K562 (cell line): ENCODE results near the gene CYB5D1.

Source experiments
- CHD4 ChIP-seq: fragments of 200-600 bp; sonication (generic); IDR thresholded peaks from 3 replicates; pipeline ENCODE4 v1.6.1; 2012; ENCODE audit warnings: low read depth, mild to moderate bottlenecking, mixed read lengths, low read length, inconsistent platforms; ENCODE audit not compliant: insufficient read depth, insufficient replicate concordance, poor library complexity, severe bottlenecking
- EZH2 ChIP-seq: IDR thresholded peaks from 2 replicates; pipeline ENCODE4 v1.6.1; 2012; ENCODE audit warnings: low read depth, mild to moderate bottlenecking, inconsistent platforms, low read length, borderline replicate concordance
- FOXA1 ChIP-seq: fragments of 450-650 bp; IDR thresholded peaks from 2 replicates; pipeline ENCODE4 v1.6.1; 2016; ENCODE audit warnings: mild to moderate bottlenecking, borderline replicate concordance
- HCFC1 ChIP-seq: IDR thresholded peaks from 2 replicates; pipeline ENCODE4 v1.6.1; 2012; ENCODE audit warnings: low read depth, low read length, improper control_type of control experiment
- IFI16 ChIP-seq: fragments of 250-450 bp; sonication (Bioruptor Pico); IDR thresholded peaks from 2 replicates; pipeline ENCODE4 v2.1.2; 2022; ENCODE audit warnings: mild to moderate bottlenecking, inconsistent platforms
- NFE2 ChIP-seq: IDR thresholded peaks from 2 replicates; pipeline ENCODE4 v1.6.1; 2014; ENCODE audit warnings: antibody characterized with exemption, low read depth
- NR2C1 ChIP-seq, 2 experiments: fragments of 450-650 bp; IDR thresholded peaks; 2 replicates each; pipeline ENCODE4 v1.6.1; 2017; ENCODE audit warnings: mild to moderate bottlenecking in 2 of 2, antibody characterized with exemption in 1 of 2, inconsistent platforms in 1 of 2, missing compliant biosample characterization in 1 of 2, missing genetic modification characterization in 1 of 2
- TF ChIP-seq, protein P1 (sequence below): fragments of 250-450 bp; sonication (Bioruptor Pico); IDR thresholded peaks from 2 replicates; pipeline ENCODE4 v1.5.0; 2021; ENCODE audit warnings: mild to moderate bottlenecking, borderline replicate concordance
- TF ChIP-seq, protein P2 (sequence below), 3 experiments: IDR thresholded peaks in 2 of 3; conservative IDR thresholded peaks in 1 of 3; 2 replicates each; pipeline ENCODE4 v1.5.1; 2011 to 2012; ENCODE audit warnings: low read length in 3 of 3, mild to moderate bottlenecking in 3 of 3, control low read depth in 2 of 3, improper control_type of control experiment in 1 of 3, inconsistent platforms in 1 of 3, low read depth in 1 of 3, mixed read lengths in 1 of 3, moderate library complexity in 1 of 3; ENCODE audit not compliant: insufficient read depth in 2 of 3
- TF ChIP-seq, protein P3 (sequence below): fragments of 250-450 bp; sonication (Bioruptor Pico); IDR thresholded peaks from 2 replicates; pipeline ENCODE4 v1.5.0; 2021

DNA sequence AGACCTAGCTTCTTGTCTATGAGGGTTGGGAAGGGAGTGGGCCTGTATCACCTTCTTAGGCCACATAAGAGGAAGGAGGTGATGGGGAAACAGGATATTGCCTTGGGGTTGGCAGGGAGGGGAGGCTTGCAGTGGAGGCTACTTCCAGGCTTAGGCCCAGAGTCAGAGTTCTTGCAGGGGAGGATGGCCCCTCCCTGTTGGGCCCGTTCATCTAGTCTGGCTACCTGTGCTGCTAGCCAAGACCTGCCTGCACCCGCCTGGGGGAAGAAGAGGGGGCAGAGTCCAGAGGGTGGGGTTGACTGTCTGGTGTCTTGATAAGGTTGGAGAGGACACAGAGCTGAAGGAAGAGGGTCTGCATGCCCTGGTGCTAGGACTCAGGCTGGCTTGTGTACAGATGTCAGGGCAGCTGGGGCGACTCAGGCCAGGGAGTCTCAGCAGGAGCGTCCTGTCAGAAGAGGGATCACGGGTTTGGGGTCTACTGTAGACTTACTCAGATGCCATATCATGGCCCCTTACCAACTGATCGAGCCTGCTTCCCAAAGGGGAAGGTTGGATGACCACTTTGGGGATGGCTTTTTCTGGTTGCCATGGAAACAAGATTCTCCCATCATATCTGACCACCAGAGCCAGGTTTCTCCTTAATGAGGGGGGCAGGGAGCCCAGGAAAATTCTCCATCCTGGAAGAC is 18.5 kb upstream of the CYB5D1 start:
- TF ChIP-seq, protein P1, sequence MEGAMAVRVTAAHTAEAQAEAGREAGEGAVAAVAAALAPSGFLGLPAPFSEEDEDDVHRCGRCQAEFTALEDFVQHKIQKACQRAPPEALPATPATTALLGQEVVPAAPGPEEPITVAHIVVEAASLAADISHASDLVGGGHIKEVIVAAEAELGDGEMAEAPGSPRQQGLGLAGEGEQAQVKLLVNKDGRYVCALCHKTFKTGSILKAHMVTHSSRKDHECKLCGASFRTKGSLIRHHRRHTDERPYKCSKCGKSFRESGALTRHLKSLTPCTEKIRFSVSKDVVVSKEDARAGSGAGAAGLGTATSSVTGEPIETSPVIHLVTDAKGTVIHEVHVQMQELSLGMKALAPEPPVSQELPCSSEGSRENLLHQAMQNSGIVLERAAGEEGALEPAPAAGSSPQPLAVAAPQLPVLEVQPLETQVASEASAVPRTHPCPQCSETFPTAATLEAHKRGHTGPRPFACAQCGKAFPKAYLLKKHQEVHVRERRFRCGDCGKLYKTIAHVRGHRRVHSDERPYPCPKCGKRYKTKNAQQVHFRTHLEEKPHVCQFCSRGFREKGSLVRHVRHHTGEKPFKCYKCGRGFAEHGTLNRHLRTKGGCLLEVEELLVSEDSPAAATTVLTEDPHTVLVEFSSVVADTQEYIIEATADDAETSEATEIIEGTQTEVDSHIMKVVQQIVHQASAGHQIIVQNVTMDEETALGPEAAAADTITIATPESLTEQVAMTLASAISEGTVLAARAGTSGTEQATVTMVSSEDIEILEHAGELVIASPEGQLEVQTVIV = no peak
- no peak for TF ChIP-seq FOXA1
- TF ChIP-seq EZH2 = no peak
- TF ChIP-seq NR2C1 (IDR thresholded peaks at IDR 0.05) = no peak
- no peak for TF ChIP-seq NR2C1 (tag; IDR thresholded peaks at IDR 0.05)
- TF ChIP-seq IFI16 (CRISPR knock-in tag) = no peak
- TF ChIP-seq, protein P2, sequence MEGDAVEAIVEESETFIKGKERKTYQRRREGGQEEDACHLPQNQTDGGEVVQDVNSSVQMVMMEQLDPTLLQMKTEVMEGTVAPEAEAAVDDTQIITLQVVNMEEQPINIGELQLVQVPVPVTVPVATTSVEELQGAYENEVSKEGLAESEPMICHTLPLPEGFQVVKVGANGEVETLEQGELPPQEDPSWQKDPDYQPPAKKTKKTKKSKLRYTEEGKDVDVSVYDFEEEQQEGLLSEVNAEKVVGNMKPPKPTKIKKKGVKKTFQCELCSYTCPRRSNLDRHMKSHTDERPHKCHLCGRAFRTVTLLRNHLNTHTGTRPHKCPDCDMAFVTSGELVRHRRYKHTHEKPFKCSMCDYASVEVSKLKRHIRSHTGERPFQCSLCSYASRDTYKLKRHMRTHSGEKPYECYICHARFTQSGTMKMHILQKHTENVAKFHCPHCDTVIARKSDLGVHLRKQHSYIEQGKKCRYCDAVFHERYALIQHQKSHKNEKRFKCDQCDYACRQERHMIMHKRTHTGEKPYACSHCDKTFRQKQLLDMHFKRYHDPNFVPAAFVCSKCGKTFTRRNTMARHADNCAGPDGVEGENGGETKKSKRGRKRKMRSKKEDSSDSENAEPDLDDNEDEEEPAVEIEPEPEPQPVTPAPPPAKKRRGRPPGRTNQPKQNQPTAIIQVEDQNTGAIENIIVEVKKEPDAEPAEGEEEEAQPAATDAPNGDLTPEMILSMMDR (IDR thresholded peaks at IDR 0.05 in 2 of 3, conservative IDR thresholded peaks at IDR 0.05 in 1 of 3; ENCODE audit: insufficient read depth in 2 of 3, low read depth in 1 of 3, low read length in 3 of 3) = no peak
- no peak for TF ChIP-seq NFE2
- TF ChIP-seq HCFC1 = no peak
- TF ChIP-seq, protein P3, sequence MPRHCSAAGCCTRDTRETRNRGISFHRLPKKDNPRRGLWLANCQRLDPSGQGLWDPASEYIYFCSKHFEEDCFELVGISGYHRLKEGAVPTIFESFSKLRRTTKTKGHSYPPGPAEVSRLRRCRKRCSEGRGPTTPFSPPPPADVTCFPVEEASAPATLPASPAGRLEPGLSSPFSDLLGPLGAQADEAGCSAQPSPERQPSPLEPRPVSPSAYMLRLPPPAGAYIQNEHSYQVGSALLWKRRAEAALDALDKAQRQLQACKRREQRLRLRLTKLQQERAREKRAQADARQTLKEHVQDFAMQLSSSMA = no peak
- no peak for TF ChIP-seq CHD4
